OCI-LY3 (cell line): ENCODE measurements around the gene BOLL.

Experiments
- H2AFZ ChIP-seq: fragments of 200-600, 300-600 bp; shearing (Covaris generic); 2 replicates; pipeline ENCODE4 v1.6.0; 2014; ENCODE audit warnings: antibody characterized with exemption, low read depth, low read length
- H3K27ac ChIP-seq: fragments of 200-600, 300-600 bp; sonication (generic); 2 replicates; pipeline ENCODE4 v1.5.1; 2014; ENCODE audit warnings: mild to moderate bottlenecking, low read length, moderate library complexity, mixed read lengths
- H3K27me3 ChIP-seq: fragments of 200-600, 300-600 bp; sonication (generic); 2 replicates; pipeline ENCODE4 v1.6.1; 2014; ENCODE audit warnings: low read depth, low read length, mixed read lengths
- H3K36me3 ChIP-seq: fragments of 200-600, 300-600 bp; sonication (generic); replicated peaks from 2 replicates; pipeline ENCODE3; 2014; ENCODE audit warnings: low read depth, low read length, mixed read lengths
- H3K4me1 ChIP-seq: fragments of 300-600, 200-600 bp; sonication (generic); 2 replicates; pipeline ENCODE4 v1.6.1; 2014; ENCODE audit warnings: low read length, mixed read lengths
- H3K4me2 ChIP-seq: fragments of 200-600, 300-600 bp; sonication (generic); 2 replicates; pipeline ENCODE4 v1.6.1; 2014; ENCODE audit warnings: low read length, mixed read lengths
- H3K4me3 ChIP-seq: fragments of 300-600, 200-600 bp; sonication (generic); 2 replicates; pipeline ENCODE4 v1.5.1; 2014; ENCODE audit warnings: antibody characterized with exemption, mild to moderate bottlenecking, low read length, moderate library complexity
- H3K79me2 ChIP-seq: fragments of 300-600, 200-600 bp; shearing (Covaris generic); 2 replicates; pipeline ENCODE4 v1.6.1; 2014; ENCODE audit warnings: mild to moderate bottlenecking, low read length, mixed read lengths
- H3K9ac ChIP-seq: fragments of 300-600, 200-600 bp; shearing (Covaris generic); 2 replicates; pipeline ENCODE4 v1.6.0; 2014; ENCODE audit warnings: mild to moderate bottlenecking, low read length, moderate library complexity
- H3K9me3 ChIP-seq: fragments of 200-600, 300-600 bp; shearing (Covaris generic); 2 replicates; pipeline ENCODE4 v1.6.1; 2014; ENCODE audit warnings: low read length, mixed read lengths; ENCODE audit not compliant: insufficient read depth
- H4K20me1 ChIP-seq: fragments of 200-600, 300-600 bp; sonication (generic); 2 replicates; pipeline ENCODE4 v1.6.1; 2016; ENCODE audit warnings: low read length, mixed read lengths; ENCODE audit not compliant: insufficient read depth
- CTCF ChIP-seq: fragments of 200-600, 300-600 bp; sonication (generic); IDR thresholded peaks from 2 replicates; pipeline ENCODE4 v1.5.1; 2014; ENCODE audit warnings: antibody characterized with exemption, low read length, low read depth
- EZH2phosphoT487 ChIP-seq: fragments of 200-600 bp; shearing (Covaris generic); IDR thresholded peaks from 2 replicates; pipeline ENCODE4 v1.6.1; 2018; ENCODE audit warnings: antibody characterized with exemption, mixed run types, low read depth

The BOLL gene

GRCh38 chr2:197708331-197708730 lies 76.8 kb downstream of the BOLL start:
- H3K27ac ChIP-seq = no peak overlapping the region
- no peak for TF ChIP-seq EZH2phosphoT487
- TF ChIP-seq CTCF = no peak
- peak overlapping the region; percentile 97; the same call in 1 of the 2 replicates for H3K4me2 ChIP-seq
- peaks cover 41% of the 10 kb centered on the region for H3K4me1 ChIP-seq
- no peak overlapping the region for H2AFZ ChIP-seq
- H3K27me3 ChIP-seq = no peaks in the 10 kb centered on the region
- H4K20me1 ChIP-seq = peaks cover 37% of the 10 kb centered on the region
- peaks cover 18% of the 10 kb centered on the region for H3K36me3 ChIP-seq
- H3K79me2 ChIP-seq = peaks cover 69% of the 10 kb centered on the region
- no peak overlapping the region for H3K9ac ChIP-seq
- no peak overlapping the region for H3K4me3 ChIP-seq
- no peaks in the 10 kb centered on the region for H3K9me3 ChIP-seq

GRCh38 chr2:197707316-197708213 lies 77.6 kb downstream of the BOLL start:
- Histone ChIP-seq H3K36me3 (peaks cover 18% of the 10 kb centered on the region), H3K79me2 (peaks cover 63% of the 10 kb centered on the region)

GRCh38 chr2:197706839-197707207 lies 78.3 kb downstream of the BOLL start:
- TF ChIP-seq EZH2phosphoT487 = no peak
- TF ChIP-seq CTCF = no peak
- H4K20me1 ChIP-seq = peaks cover 37% of the 10 kb centered on the region
- no peak overlapping the region for H2AFZ ChIP-seq
- H3K9me3 ChIP-seq = no peaks in the 10 kb centered on the region
- peaks cover 18% of the 10 kb centered on the region for H3K36me3 ChIP-seq
- peaks cover 62% of the 10 kb centered on the region for H3K79me2 ChIP-seq
- H3K27ac ChIP-seq = no peak overlapping the region
- H3K4me2 ChIP-seq = peak overlapping the region; percentile 97
- H3K4me1 ChIP-seq = peaks cover 36% of the 10 kb centered on the region
- no peaks in the 10 kb centered on the region for H3K27me3 ChIP-seq
- peak overlapping the region; percentile 62 for H3K9ac ChIP-seq
- H3K4me3 ChIP-seq = peak overlapping the region; percentile 80

More at GRCh38 chr2:197707316-197708213, 77.6 kb downstream of the BOLL start:
- Histone ChIP-seq H3K4me3 (peak overlapping the region; percentile 80), H3K9me3 (no peaks in the 10 kb centered on the region), H3K4me2 (peak overlapping the region; percentile 97), H3K27ac (no peak overlapping the region; the same call in 1 of the 2 replicates), H2AFZ (no peak overlapping the region), H3K27me3 (no peaks in the 10 kb centered on the region), H3K4me1 (peaks cover 36% of the 10 kb centered on the region), H3K9ac (peak overlapping the region; percentile 62), H4K20me1 (peaks cover 37% of the 10 kb centered on the region)
- peak; percentile 84 for TF ChIP-seq CTCF
- no peak for TF ChIP-seq EZH2phosphoT487

- Histone ChIP-seq H3K4me2 (peak overlapping the region; percentile 97), H3K79me2 (peaks cover 56% of the 10 kb centered on the region), H2AFZ (no peak overlapping the region; the same call in 1 of the 2 replicates), H3K27me3 (no peaks in the 10 kb centered on the region), H3K27ac (no peak overlapping the region), H3K4me1 (peaks cover 36% of the 10 kb centered on the region), H3K9me3 (no peaks in the 10 kb centered on the region), H4K20me1 (peaks cover 34% of the 10 kb centered on the region), H3K36me3 (peaks cover 12% of the 10 kb centered on the region), H3K9ac (peak overlapping the region; percentile 62), H3K4me3 (peak overlapping the region; percentile 80)
- TF ChIP-seq EZH2phosphoT487 (no peak), CTCF (no peak)
Observed at GRCh38 chr2:197705912-197706838, 78.9 kb downstream of the BOLL start.
